Retina (tissue), 1 donor: ENCODE results near the gene ANKK1.

Source experiments
- DNase-seq: peaks from one replicate; pipeline ENCODE4 v3.0.0-alpha.2; 2016

ANKK1 gene

DNA sequence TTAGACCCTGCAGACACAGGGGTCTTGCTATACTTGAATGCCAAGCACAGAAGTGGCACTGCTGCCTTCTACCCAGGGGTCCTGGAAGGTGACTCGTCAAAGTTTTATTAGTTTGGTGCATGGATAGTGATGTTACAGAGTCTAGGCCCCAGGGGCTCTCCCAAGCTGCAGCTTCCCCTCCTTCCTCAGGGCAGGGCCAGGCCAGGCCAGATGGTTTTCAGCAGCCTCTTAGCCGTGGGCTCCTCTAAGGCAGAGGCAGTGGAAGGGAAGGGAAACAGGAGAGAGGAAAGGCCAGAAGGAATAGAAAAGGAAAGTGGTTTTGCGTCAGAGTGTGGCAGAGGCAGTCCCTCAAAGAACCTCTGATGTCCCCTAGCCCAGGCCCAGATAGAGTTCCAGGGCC, 21.9 kb downstream of the ANKK1 start:
- no peak for DNase-seq

DNA sequence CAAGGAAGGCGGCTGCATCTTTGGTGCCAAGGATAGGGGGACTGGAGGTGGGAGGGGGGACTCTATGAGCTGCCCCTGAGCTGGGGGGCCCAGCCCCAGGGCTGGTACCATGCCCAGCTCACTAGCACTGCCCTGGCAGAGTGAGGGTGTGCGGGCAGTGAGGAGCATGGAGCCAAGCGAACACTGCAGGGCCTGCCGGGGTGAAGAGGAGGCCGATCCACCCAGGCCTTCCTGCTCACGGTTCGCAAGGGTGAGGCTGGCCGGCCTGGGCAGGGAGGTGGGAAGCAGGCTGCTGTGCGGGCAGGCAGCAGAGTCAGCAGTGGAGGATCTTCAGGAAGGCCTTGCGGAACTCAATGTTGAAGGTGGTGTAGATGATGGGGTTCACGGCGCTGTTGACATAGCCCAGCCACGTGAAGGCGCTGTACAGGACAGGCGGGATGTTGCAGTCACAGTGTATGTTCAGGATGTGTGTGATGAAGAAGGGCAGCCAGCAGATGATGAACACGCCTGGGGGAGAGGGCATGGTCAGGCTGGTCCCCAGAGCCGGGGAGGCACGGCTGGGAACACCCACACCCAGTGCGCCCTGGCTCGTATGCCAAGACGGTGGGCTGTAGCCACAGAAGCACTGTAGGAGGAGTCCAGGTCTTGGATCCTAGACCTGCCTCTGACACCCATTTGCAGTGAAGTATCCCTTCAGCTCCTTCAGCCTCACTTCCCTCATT, 23.0 kb downstream of the ANKK1 start:
- DNase-seq, result no peak

DNA sequence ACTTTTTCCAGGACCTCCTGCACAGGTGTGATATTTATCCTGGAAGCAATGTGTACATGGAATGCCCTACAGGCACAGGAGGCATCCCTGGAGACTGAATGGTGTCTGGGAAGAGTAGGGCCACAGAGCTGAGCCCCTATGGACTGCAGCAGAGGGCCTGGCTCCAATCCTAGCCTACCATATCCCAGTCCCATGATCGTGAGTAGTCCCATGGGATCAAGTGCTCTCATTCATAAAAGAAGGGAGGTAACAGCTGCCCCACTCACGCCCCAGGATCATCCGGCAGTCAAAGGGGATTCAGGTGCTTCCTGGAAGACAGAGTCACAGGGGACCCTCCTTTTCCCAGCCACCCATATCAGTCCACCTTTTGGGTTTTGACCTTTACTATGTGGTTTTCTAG, 24.0 kb downstream of the ANKK1 start:
- DNase-seq, result no peak

GRCh38 chr11:113412675-113413074, 25.1 kb downstream of the ANKK1 start:
- no peak for DNase-seq

DNA sequence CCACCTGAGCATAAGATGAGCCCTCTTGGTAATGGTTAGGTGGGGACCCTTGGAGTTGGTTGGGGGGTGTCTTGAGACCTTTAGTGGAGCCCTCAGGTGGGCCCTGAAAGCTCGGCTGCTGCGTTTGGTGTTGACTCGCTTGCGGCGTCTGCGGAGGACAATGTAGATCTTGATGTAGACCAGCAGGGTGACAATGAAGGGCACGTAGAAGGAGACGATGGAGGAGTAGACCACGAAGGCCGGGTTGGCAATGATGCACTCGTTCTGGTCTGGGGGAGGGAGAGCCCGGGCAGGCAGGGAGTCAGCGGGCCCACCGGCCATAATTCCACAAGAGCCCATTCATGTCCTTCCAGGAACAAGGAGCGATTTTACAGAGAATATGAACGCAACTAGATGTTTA, 27.8 kb downstream of the ANKK1 start:
- no peak for DNase-seq

DNA sequence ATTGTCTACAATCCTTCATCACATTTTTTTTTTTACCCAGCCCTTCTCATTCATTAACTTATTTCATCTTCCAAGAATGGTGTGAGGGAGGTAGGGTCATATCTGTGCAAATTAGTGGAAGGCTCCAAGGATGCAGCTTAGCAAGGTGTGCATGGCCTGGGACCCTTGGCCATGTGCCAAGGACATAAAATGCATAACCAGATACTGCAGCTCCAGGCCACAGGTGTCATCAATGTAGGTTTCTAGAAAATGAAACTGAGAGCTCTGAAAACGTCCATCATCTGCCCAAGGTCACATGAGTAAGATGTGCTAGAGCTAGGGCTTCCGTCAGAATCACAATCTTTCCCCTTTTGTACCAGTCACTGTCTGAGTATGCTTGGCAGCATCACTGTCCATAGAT, 29.8 kb downstream of the ANKK1 start:
- no peak for DNase-seq

- peak; percentile 32 for DNase-seq
These were observed 31.9 kb downstream of the ANKK1 start for GRCh38 chr11:113419454-113420003.

DNA sequence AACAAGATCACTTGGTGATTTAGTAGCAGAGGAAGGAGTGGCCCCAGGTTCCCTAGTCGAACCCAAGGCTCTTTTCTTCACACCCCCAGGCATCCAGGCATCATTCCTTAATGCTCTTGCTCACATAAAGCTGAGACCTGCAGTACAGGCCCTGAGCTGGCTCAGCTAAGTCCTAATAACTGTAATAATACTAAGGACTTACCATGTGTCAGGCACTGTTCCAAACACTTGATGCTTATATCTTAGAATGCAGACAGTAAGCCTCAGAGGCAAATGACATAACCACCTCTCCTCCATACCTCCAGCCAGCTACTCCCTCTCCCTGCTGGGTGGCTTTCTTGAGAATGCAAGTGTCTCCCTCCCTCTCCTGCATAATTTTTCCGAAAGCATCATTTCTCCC, 33.2 kb downstream of the ANKK1 start:
- no peak for DNase-seq

DNA sequence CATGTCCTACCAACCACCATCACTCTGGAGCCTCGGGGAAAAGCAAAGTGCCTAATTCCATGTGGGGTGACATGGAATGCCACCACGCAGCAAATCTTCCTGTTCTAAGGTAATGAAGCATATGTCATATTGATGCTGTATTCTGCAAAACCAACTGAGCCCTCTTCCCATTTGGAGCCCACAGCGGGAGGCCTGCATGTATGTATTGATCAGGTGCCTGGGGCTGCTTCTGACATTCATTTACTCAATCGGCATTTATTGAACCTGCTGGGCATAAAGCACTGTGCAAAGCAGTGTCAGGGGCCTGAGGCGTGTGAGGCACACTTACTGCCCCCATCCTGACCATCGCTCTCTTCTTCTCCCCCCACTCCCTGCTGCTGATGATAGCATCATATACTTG, 39.1 kb downstream of the ANKK1 start:
- DNase-seq, result peak; percentile 62

DNA sequence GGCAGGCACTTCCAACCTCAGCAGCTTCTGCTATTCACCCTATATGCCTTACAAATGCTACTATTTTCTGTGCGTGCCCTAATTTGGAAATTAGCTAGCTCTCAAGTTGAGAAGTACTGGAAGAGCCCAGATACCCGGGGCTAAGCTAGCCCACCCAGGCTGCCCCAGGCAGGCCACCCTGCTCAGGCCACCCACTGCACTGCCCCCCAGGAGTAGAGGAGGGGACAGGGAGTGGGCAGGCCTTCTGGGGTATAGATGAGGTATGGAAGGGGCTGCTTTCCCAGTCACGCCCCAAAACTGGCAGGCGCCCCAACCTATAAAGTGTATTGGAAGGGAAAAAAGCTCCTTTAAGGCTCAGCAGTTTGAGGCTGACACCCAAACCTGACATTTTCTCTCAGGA, 44.2 kb downstream of the ANKK1 start:
- no peak for DNase-seq

GRCh38 chr11:113435190-113435968, 47.8 kb downstream of the ANKK1 start:
- DNase-seq, result no peak

- peak; percentile 32 for DNase-seq
These were observed 49.2 kb downstream of the ANKK1 start for GRCh38 chr11:113436672-113437252.

GRCh38 chr11:113440816-113441215, 53.2 kb downstream of the ANKK1 start:
- no peak for DNase-seq

DNA sequence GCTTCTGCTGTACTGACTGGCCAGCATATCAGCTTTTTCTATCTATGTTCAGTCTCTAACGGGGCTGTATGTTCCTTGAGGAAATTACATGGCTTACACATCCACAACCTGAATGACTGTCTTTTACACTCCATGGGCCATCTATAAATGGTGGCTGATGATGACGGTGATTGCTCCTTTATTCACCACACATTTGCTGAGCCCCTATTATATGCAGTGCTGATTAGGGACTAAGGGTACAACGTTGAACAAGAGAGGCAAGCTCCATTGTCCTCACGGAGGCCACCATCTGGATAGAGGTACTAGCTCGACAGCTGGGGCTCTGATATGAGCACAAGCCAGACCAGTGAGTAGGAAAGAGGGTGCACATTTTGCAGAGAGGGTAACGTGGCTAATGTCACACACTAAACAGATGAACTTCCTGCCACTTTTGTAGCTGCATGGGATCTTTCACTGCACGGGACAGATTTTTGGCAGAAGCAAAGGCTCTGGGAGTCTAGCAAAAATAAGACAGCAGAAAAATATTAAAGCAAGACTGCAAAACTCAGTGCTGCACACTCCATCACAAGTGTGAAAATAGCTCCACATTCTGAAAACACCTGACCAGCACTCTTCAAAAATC, 57.0 kb downstream of the ANKK1 start:
- DNase-seq, result no peak

DNA sequence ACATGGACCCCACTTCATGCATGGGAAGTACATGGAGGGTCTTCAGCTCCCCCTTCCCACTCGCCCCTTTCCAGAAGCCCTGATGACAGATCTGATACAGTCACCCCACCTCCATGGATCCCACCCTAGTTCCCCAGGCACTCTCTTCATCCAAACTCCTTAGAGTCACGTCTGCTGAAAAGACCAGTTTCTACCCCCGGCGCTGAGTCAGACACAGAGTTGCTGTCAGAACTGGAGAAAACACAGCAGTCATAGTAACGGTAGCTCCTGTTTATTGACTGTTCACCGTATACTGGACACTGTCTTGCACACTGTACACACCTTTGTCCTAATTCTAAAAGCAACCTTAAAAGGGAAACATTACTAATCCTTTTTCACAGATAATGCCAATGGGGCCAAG, 58.5 kb downstream of the ANKK1 start:
- DNase-seq, result no peak

GRCh38 chr11:113446938-113447337, 59.4 kb downstream of the ANKK1 start:
- DNase-seq, result no peak

DNA sequence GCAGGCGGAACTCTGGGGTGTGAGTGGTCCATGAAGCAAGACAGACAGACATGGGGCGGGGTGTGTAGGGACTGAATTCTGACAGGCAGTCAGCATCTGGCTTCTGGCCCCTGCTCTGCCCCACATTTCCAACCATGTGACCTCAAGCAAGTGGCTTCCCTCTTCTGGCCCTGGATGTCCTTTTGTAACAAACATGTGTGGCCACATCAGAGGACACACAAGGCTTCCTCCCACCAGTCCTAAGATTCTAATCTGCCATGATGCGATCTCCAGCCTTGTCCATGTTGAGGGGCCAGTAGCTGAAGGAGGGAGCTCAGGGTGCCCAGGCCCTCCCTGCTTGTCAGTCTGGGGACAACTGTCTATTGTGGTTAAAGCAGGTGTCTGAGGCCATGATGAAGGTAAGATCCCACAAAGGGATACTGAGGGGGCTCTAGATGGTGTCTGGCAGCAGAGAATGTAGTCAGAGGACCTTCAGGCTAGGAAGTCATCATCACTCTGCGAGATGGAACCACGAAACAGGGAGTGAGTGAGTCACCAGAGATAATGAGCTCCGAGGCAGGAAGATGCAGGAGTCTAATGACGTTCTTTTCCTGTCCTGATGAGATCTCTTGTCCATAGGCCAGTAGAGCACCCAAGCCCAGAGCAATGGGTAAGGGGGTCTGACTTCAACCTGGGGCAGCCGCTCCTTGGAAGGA, 60.2 kb downstream of the ANKK1 start:
- no peak for DNase-seq

DNA sequence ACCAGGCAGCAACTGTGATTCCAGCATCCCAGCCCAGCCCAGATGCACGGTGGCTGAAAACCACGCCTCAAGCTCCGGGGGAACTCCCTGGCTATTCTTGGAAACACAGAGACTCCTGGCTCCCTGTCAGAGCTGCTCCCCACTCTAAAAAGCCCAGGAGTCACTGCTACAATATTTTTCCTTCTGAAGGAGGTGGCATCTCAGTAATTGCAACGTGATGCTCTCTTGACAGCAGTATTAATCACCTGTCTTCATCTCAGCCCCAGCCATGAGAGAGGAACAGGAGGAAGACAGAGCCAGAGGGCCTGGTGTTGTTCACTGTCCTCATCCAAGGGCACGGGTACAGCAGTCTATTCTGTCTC, 60.7 kb downstream of the ANKK1 start:
- no peak for DNase-seq

DNA sequence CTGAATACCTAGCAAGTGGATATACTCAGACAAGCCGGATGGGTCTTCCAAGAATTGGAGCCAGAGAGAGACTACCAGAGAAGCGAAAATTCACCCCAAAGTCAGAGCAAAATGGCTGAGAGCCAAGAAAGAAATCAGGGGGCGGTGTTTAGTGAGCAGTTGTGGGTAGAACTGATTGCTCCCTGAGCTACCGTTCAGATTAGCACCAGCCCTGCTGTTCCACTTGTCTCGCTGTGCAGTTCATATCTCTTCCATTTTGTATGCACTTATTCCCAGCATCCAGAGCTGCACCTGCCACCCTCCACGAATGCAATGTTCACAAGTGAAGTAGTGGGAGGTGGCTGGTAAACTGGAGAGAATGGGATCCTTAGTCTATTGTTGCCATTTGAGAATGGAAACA, 62.2 kb downstream of the ANKK1 start:
- no peak for DNase-seq
